Colonic mucosa (tissue), 4 donors: ENCODE measurements around the gene WARS2. TPM values are rescaled to one million over a fixed set of nuclear protein-coding genes. Genes with fewer than 3 reads are reported as not detected.

Source experiments
- DNase-seq: peaks from one replicate; pipeline ENCODE4 v3.0.0-alpha.2; 2020
- H3K27ac ChIP-seq: fragments of 200-600 bp; one replicate; pipeline ENCODE4 v1.8.0; 2021
- H3K27me3 ChIP-seq: fragments of 200-600 bp; one replicate; pipeline ENCODE4 v1.8.0; 2021
- H3K36me3 ChIP-seq: fragments of 200-600 bp; one replicate; pipeline ENCODE4 v1.8.0; 2021
- H3K4me1 ChIP-seq: fragments of 200-600 bp; one replicate; pipeline ENCODE4 v1.8.0; 2021; ENCODE audit warnings: mild to moderate bottlenecking
- H3K4me3 ChIP-seq: fragments of 200-600 bp; one replicate; pipeline ENCODE4 v1.8.0; 2021
- H3K9ac ChIP-seq, 2 donors: one replicate each; pipeline ENCODE4 v1.7.0; 2013; ENCODE audit warnings: control low read depth in 2 of 2, low read depth in 2 of 2, low read length in 2 of 2
- H3K9me3 ChIP-seq: fragments of 200-600 bp; one replicate; pipeline ENCODE4 v1.8.0; 2021
- CTCF ChIP-seq: fragments of 200-600 bp; IDR thresholded peaks from one replicate; pipeline ENCODE4 v1.8.0; 2022; ENCODE audit warnings: antibody characterized with exemption, mild to moderate bottlenecking
- intact Hi-C: fragments of 100-400 bp; cut with DNase I; formaldehyde crosslinking; loops from one replicate; pipeline ENCODE4 v1.14.1; 2022
- total RNA-seq, 2 donors: library from RNA; stranded (reverse); fragmentation: NEBNext Ultra II Directional in 1 of 2; extraction: Animal tissue kit (Norgen Biotek cat#: 25700) in 1 of 2; gene quantifications; one replicate each; pipeline ENCODE4 v1.2.1, GENCODE V29; 2021
- donor health status: healthy.
- donor health status: DM: no; HTN: no; CAD: no.
- donor health status: DM: no; HTN: no; CAD: no.

The WARS2 gene
- total RNA-seq, 2 donors from 2014 or later, result 18.1 to 18.2 TPM

GRCh38 chr1:119108988-119109387 lies 31.5 kb downstream of the WARS2 start:
- no peak for DNase-seq
- H3K27me3 ChIP-seq, result no peaks in the 10 kb centered on the region
- intact Hi-C loops, result no loop called here
- H3K9ac ChIP-seq, result no peak overlapping the region
- no peaks in the 10 kb centered on the region for H3K36me3 ChIP-seq
- H3K4me1 ChIP-seq, result no peaks in the 10 kb centered on the region
- H3K9me3 ChIP-seq, result no peaks in the 10 kb centered on the region
- no peak for TF ChIP-seq CTCF
- no peak overlapping the region for H3K27ac ChIP-seq
- H3K4me3 ChIP-seq, result no peak overlapping the region

- Histone ChIP-seq H3K4me3 (no peak overlapping the region), H3K27me3 (no peaks in the 10 kb centered on the region), H3K27ac (no peak overlapping the region), H3K9me3 (no peaks in the 10 kb centered on the region), H3K36me3 (no peaks in the 10 kb centered on the region), H3K9ac (no peak overlapping the region), H3K4me1 (no peaks in the 10 kb centered on the region)
- DNase-seq, result no peak
- no peak for TF ChIP-seq CTCF
- intact Hi-C loops, result no loop called here
These were observed 36.7 kb downstream of the WARS2 start for GRCh38 chr1:119103764-119104163.

- DNase-seq, result no peak
- intact Hi-C loops, result no loop called here
- no peak overlapping the region for H3K27ac ChIP-seq
These were observed 38.4 kb downstream of the WARS2 start for GRCh38 chr1:119102051-119102450.

GRCh38 chr1:119101563-119101962 lies 38.9 kb downstream of the WARS2 start:
- no peaks in the 10 kb centered on the region for H3K27me3 ChIP-seq
- H3K9ac ChIP-seq, result no peak overlapping the region
- H3K9me3 ChIP-seq, result no peaks in the 10 kb centered on the region
- no peak for TF ChIP-seq CTCF
- H3K27ac ChIP-seq, result no peak overlapping the region
- no peak overlapping the region for H3K4me3 ChIP-seq
- H3K4me1 ChIP-seq, result no peaks in the 10 kb centered on the region
- intact Hi-C loops, result no loop called here
- no peaks in the 10 kb centered on the region for H3K36me3 ChIP-seq
- no peak for DNase-seq

More at GRCh38 chr1:119102051-119102450, 38.4 kb downstream of the WARS2 start:
- H3K9ac ChIP-seq, result no peak overlapping the region
- H3K4me3 ChIP-seq, result no peak overlapping the region
- no peaks in the 10 kb centered on the region for H3K27me3 ChIP-seq
- no peaks in the 10 kb centered on the region for H3K4me1 ChIP-seq
- no peaks in the 10 kb centered on the region for H3K9me3 ChIP-seq
- no peak for TF ChIP-seq CTCF
- no peaks in the 10 kb centered on the region for H3K36me3 ChIP-seq

GRCh38 chr1:119099775-119100174 lies 40.7 kb downstream of the WARS2 start:
- DNase-seq, result no peak
- H3K36me3 ChIP-seq, result no peaks in the 10 kb centered on the region
- no peaks in the 10 kb centered on the region for H3K4me1 ChIP-seq
- no peaks in the 10 kb centered on the region for H3K27me3 ChIP-seq
- H3K27ac ChIP-seq, result no peak overlapping the region
- no peaks in the 10 kb centered on the region for H3K9me3 ChIP-seq
- TF ChIP-seq CTCF, result no peak
- no peak overlapping the region for H3K4me3 ChIP-seq
- H3K9ac ChIP-seq, result no peak overlapping the region
- intact Hi-C loops, result no loop called here

GRCh38 chr1:119097380-119097779 lies 43.1 kb downstream of the WARS2 start:
- no peak overlapping the region for H3K9ac ChIP-seq

More at GRCh38 chr1:119097380-119097779, 43.1 kb downstream of the WARS2 start:
- Histone ChIP-seq H3K4me1 (no peaks in the 10 kb centered on the region), H3K27ac (no peak overlapping the region), H3K4me3 (no peak overlapping the region), H3K36me3 (no peaks in the 10 kb centered on the region), H3K9me3 (no peaks in the 10 kb centered on the region), H3K27me3 (no peaks in the 10 kb centered on the region)
- DNase-seq, result no peak
- intact Hi-C loops, result no loop called here
- TF ChIP-seq CTCF, result no peak
